Neural progenitor cell (in vitro differentiated cells): ENCODE results near the gene BHLHA9. TPM values are rescaled to one million over a fixed set of nuclear protein-coding genes. Genes with fewer than 3 reads are reported as not detected.
A peak's percentile ranks its signal among the peaks of the same experiment; 100 is the strongest.

Source experiments
- DNase-seq: peaks from one replicate; pipeline ENCODE4 v3.0.0-alpha.2; 2016; ENCODE audit warnings: low spot score
- H2AFZ ChIP-seq: fragments of 200-600 bp; sonication (generic); replicated peaks from 2 replicates; pipeline ENCODE4 v1.6.1; 2016; ENCODE audit warnings: antibody characterized with exemption
- H3F3A ChIP-seq: fragments of 200-600 bp; sonication (generic); 2 replicates; pipeline ENCODE4 v1.6.1; 2016; ENCODE audit warnings: antibody characterized with exemption, low read depth
- H3K27ac ChIP-seq: fragments of 200-600 bp; sonication (generic); 2 replicates; pipeline ENCODE4 v1.5.1; 2016; ENCODE audit warnings: mild to moderate bottlenecking
- H3K27me3 ChIP-seq: fragments of 200-600 bp; sonication (generic); 2 replicates; pipeline ENCODE4 v1.6.1; 2016; ENCODE audit warnings: mild to moderate bottlenecking, moderate library complexity
- H3K36me3 ChIP-seq: fragments of 200-600 bp; sonication (generic); 2 replicates; pipeline ENCODE4 v1.5.1; 2016
- H3K4me1 ChIP-seq: fragments of 200-600 bp; sonication (generic); 2 replicates; pipeline ENCODE4 v1.6.1; 2016; ENCODE audit warnings: mixed run types
- H3K4me2 ChIP-seq: fragments of 200-600 bp; sonication (generic); 2 replicates; pipeline ENCODE4 v1.6.1; 2016
- H3K4me3 ChIP-seq: fragments of 200-600 bp; sonication (generic); 2 replicates; pipeline ENCODE4 v1.5.1; 2016
- H3K79me2 ChIP-seq: fragments of 200-600 bp; sonication (generic); 2 replicates; pipeline ENCODE4 v1.6.1; 2016; ENCODE audit warnings: low read depth
- H3K9ac ChIP-seq: fragments of 200-600 bp; sonication (generic); 2 replicates; pipeline ENCODE4 v1.6.1; 2016
- H3K9me3 ChIP-seq: fragments of 200-600 bp; sonication (generic); 2 replicates; pipeline ENCODE4 v1.5.1; 2016; ENCODE audit warnings: low read depth
- H4K20me1 ChIP-seq: fragments of 200-600 bp; sonication (generic); 2 replicates; pipeline ENCODE4 v1.6.1; 2016; ENCODE audit warnings: low read depth
- H3K27ac Mint-ChIP-seq: 3 replicates; pipeline ENCODE4 v1.8.0; 2021; ENCODE audit warnings: mixed read lengths
- H3K27me3 Mint-ChIP-seq: 2 replicates; pipeline ENCODE4 v1.8.0; 2022; ENCODE audit warnings: low read depth, mild to moderate bottlenecking, inconsistent platforms, moderate library complexity, mixed read lengths; ENCODE audit not compliant: insufficient read depth
- H3K36me3 Mint-ChIP-seq: 3 replicates; pipeline ENCODE4 v1.8.0; 2021; ENCODE audit warnings: mixed read lengths
- H3K4me1 Mint-ChIP-seq: 3 replicates; pipeline ENCODE4 v1.8.0; 2021; ENCODE audit warnings: mixed read lengths
- H3K4me3 Mint-ChIP-seq: 3 replicates; pipeline ENCODE4 v1.8.0; 2021; ENCODE audit warnings: mild to moderate bottlenecking, moderate library complexity, mixed read lengths
- H3K9me3 Mint-ChIP-seq: 3 replicates; pipeline ENCODE4 v1.8.0; 2020; ENCODE audit warnings: mixed read lengths
- EZH2 ChIP-seq: fragments of 200-600 bp; sonication (generic); IDR thresholded peaks from 2 replicates; pipeline ENCODE4 v1.6.1; 2017; ENCODE audit warnings: antibody characterized with exemption, mild to moderate bottlenecking, moderate library complexity
- EZH2phosphoT487 ChIP-seq: fragments of 200-600 bp; sonication (generic); IDR thresholded peaks from 2 replicates; pipeline ENCODE4 v1.6.1; 2017; ENCODE audit warnings: antibody characterized with exemption
- total RNA-seq: library from RNA; depleted of rRNA; stranded (reverse); fragments of >200 nt; gene quantifications from 2 replicates; pipeline ENCODE4 v1.2.3, GENCODE V29; 2015; ENCODE audit warnings: low replicate concordance
- TF ChIP-seq, protein P1 (sequence below): fragments of 200-600 bp; sonication (generic); IDR thresholded peaks from 2 replicates; pipeline ENCODE4 v1.5.1; 2017; ENCODE audit warnings: antibody characterized with exemption, mild to moderate bottlenecking

Gene BHLHA9
- total RNA-seq, 1 donor from 2014 or later = not detected

DNA sequence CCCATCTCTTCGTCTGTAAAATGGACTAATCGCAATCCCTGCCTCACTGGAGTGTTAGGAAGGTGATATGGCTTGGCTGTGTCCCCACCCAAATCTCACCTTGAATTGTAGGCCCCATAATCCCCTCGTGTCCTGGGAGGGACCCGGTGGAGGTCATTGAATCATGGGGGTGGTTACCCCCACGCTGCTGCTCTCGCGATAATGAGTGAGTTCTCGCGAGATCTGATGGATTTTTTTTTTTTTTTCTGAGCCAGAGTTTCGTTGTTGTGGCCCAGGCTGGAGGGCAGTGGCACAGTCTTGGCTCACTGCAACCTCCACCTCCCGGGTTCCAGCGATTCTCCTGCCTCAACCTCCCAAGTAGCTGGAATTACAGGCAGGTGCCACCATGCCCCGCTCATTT lies 20.4 kb downstream of the BHLHA9 start:
- Mint-ChIP-seq H3K36me3 (no peaks in the 10 kb centered on the region), H3K4me3 (no peak overlapping the region), H3K27ac (no peak overlapping the region), H3K4me1 (peaks cover 20% of the 10 kb centered on the region), H3K27me3 (peaks cover 23% of the 10 kb centered on the region), H3K9me3 (peaks cover 37% of the 10 kb centered on the region)
- H3K36me3 ChIP-seq = no peaks in the 10 kb centered on the region
- no peak overlapping the region for H2AFZ ChIP-seq
- H3K27me3 ChIP-seq = no peaks in the 10 kb centered on the region
- H4K20me1 ChIP-seq = no peaks in the 10 kb centered on the region
- no peak overlapping the region for H3K9ac ChIP-seq
- H3K4me1 ChIP-seq = no peaks in the 10 kb centered on the region
- TF ChIP-seq EZH2 (no peak), EZH2phosphoT487 (no peak)
- TF ChIP-seq, protein P1, sequence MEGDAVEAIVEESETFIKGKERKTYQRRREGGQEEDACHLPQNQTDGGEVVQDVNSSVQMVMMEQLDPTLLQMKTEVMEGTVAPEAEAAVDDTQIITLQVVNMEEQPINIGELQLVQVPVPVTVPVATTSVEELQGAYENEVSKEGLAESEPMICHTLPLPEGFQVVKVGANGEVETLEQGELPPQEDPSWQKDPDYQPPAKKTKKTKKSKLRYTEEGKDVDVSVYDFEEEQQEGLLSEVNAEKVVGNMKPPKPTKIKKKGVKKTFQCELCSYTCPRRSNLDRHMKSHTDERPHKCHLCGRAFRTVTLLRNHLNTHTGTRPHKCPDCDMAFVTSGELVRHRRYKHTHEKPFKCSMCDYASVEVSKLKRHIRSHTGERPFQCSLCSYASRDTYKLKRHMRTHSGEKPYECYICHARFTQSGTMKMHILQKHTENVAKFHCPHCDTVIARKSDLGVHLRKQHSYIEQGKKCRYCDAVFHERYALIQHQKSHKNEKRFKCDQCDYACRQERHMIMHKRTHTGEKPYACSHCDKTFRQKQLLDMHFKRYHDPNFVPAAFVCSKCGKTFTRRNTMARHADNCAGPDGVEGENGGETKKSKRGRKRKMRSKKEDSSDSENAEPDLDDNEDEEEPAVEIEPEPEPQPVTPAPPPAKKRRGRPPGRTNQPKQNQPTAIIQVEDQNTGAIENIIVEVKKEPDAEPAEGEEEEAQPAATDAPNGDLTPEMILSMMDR = no peak
- no peak for DNase-seq
- H3F3A ChIP-seq = no peaks in the 10 kb centered on the region
- no peak overlapping the region for H3K4me3 ChIP-seq
- H3K79me2 ChIP-seq = no peaks in the 10 kb centered on the region
- no peaks in the 10 kb centered on the region for H3K9me3 ChIP-seq
- no peak overlapping the region for H3K4me2 ChIP-seq
- H3K27ac ChIP-seq = no peak overlapping the region

DNA sequence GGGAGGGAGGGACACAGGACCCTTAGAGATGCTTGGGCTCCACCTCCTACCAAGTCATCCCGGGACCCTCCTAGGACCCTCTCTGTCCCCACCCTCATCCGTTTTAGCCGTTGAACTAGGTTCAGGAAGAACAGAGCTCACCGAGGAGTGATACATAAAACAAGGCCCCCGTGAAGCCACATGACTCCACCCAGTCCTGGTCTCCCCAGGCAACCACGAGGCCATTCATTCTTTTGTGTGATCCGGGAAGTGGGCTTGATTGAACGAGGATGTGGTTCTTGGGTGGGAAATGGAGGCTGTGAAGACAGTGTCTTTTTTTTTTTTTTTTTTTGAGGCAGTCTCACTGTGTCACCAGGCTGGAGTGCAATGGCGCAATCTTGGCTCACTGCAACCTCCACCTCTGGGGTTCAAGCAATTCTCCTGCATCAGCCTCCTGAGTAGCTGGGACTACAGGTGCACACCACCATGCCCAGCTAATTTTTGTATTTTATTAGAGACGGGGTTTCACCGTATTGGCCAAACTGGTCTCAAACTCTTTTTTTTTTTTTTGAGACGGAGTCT lies 24.0 kb downstream of the BHLHA9 start:
- Histone ChIP-seq H3K36me3 (no peaks in the 10 kb centered on the region), H3K27ac (no peak overlapping the region), H3K4me1 (peaks cover 14% of the 10 kb centered on the region), H3K79me2 (no peaks in the 10 kb centered on the region), H3K4me2 (no peak overlapping the region), H3K4me3 (no peak overlapping the region), H3K27me3 (peaks cover 13% of the 10 kb centered on the region), H3F3A (peaks cover 7% of the 10 kb centered on the region), H4K20me1 (no peaks in the 10 kb centered on the region), H3K9ac (no peak overlapping the region), H3K9me3 (no peaks in the 10 kb centered on the region), H2AFZ (no peak overlapping the region)
- H3K9me3 Mint-ChIP-seq = peaks cover 19% of the 10 kb centered on the region
- peaks cover 27% of the 10 kb centered on the region for H3K27me3 Mint-ChIP-seq
- TF ChIP-seq EZH2phosphoT487 (no peak), EZH2 (no peak)
- TF ChIP-seq, protein P1 = no peak
- H3K27ac Mint-ChIP-seq = peak overlapping the region; percentile 42
- DNase-seq = no peak
- H3K4me3 Mint-ChIP-seq = no peak overlapping the region
- H3K36me3 Mint-ChIP-seq = no peaks in the 10 kb centered on the region
- peaks cover 31% of the 10 kb centered on the region for H3K4me1 Mint-ChIP-seq

DNA sequence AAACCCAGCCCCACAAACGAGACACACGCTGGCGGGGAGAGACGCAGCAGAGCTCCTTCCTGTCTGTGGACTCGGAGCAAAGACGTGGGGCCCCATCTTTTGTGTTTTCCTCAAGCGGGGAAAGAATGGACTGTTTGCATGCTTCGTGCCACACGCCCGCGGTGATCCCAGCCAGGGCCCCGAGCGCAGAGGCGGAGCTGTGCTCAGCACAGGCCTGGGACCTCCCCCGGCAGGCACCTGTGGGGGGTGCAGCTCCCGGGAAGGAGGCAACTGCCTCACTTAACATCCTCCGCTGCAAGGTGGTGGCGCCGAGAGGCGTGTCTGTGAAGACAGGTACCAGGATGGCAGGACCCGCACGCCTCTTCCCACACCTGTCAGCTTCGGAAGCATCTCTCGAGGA lies 28.4 kb downstream of the BHLHA9 start:
- Histone ChIP-seq H3K4me3 (no peak overlapping the region), H3K4me1 (peaks cover 16% of the 10 kb centered on the region), H3K4me2 (peak overlapping the region; percentile 61), H3F3A (peaks cover 7% of the 10 kb centered on the region), H3K27me3 (peaks cover 16% of the 10 kb centered on the region), H3K9ac (no peak overlapping the region), H3K79me2 (no peaks in the 10 kb centered on the region), H3K9me3 (no peaks in the 10 kb centered on the region), H3K27ac (no peak overlapping the region), H2AFZ (peak overlapping the region; percentile 81), H4K20me1 (no peaks in the 10 kb centered on the region), H3K36me3 (no peaks in the 10 kb centered on the region)
- H3K36me3 Mint-ChIP-seq = no peaks in the 10 kb centered on the region
- H3K4me3 Mint-ChIP-seq = no peak overlapping the region
- H3K9me3 Mint-ChIP-seq = peaks cover under 1% of the 10 kb centered on the region
- H3K27me3 Mint-ChIP-seq = peaks cover 16% of the 10 kb centered on the region
- H3K27ac Mint-ChIP-seq = no peak overlapping the region
- DNase-seq = peak; percentile 73
- no peak for TF ChIP-seq EZH2
- TF ChIP-seq, protein P1 = no peak
- TF ChIP-seq EZH2phosphoT487 = no peak
- peaks cover 33% of the 10 kb centered on the region for H3K4me1 Mint-ChIP-seq
